ENCODE results near the gene SHROOM4.

DNA sequence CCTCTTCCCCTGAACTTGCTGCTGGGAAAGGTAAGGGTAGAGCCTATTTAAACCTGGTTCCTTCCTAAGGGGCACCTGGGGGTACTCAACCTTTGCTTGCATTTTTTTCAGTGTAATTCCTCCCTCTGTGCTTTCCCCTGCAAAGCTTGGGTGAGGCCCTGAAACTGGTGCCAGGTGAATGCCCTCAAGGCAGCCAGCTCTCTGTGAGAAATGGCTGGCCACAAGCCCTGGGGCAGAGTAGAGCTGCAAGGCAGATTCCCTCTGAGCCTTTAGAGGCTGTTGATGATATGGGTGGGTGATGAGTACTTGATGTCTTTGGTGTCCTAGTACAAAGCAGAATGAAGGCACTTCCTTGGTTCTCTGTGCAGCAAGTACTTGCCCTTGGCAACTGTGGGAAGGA lies 217.9 kb downstream of the SHROOM4 start:
- TF ChIP-seq, protein P1, sequence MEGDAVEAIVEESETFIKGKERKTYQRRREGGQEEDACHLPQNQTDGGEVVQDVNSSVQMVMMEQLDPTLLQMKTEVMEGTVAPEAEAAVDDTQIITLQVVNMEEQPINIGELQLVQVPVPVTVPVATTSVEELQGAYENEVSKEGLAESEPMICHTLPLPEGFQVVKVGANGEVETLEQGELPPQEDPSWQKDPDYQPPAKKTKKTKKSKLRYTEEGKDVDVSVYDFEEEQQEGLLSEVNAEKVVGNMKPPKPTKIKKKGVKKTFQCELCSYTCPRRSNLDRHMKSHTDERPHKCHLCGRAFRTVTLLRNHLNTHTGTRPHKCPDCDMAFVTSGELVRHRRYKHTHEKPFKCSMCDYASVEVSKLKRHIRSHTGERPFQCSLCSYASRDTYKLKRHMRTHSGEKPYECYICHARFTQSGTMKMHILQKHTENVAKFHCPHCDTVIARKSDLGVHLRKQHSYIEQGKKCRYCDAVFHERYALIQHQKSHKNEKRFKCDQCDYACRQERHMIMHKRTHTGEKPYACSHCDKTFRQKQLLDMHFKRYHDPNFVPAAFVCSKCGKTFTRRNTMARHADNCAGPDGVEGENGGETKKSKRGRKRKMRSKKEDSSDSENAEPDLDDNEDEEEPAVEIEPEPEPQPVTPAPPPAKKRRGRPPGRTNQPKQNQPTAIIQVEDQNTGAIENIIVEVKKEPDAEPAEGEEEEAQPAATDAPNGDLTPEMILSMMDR (IDR thresholded peaks at IDR 0.05) = no peak
- TF ChIP-seq POLR2AphosphoS5 (IDR thresholded peaks at IDR 0.05; ENCODE audit: low read depth, low read length) = no peak
- TF ChIP-seq, protein P2, sequence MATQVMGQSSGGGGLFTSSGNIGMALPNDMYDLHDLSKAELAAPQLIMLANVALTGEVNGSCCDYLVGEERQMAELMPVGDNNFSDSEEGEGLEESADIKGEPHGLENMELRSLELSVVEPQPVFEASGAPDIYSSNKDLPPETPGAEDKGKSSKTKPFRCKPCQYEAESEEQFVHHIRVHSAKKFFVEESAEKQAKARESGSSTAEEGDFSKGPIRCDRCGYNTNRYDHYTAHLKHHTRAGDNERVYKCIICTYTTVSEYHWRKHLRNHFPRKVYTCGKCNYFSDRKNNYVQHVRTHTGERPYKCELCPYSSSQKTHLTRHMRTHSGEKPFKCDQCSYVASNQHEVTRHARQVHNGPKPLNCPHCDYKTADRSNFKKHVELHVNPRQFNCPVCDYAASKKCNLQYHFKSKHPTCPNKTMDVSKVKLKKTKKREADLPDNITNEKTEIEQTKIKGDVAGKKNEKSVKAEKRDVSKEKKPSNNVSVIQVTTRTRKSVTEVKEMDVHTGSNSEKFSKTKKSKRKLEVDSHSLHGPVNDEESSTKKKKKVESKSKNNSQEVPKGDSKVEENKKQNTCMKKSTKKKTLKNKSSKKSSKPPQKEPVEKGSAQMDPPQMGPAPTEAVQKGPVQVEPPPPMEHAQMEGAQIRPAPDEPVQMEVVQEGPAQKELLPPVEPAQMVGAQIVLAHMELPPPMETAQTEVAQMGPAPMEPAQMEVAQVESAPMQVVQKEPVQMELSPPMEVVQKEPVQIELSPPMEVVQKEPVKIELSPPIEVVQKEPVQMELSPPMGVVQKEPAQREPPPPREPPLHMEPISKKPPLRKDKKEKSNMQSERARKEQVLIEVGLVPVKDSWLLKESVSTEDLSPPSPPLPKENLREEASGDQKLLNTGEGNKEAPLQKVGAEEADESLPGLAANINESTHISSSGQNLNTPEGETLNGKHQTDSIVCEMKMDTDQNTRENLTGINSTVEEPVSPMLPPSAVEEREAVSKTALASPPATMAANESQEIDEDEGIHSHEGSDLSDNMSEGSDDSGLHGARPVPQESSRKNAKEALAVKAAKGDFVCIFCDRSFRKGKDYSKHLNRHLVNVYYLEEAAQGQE (IDR thresholded peaks at IDR 0.05; ENCODE audit: insufficient read depth in 1 of 2, low read depth in 2 of 2, low read length in 1 of 2) = no peak
- TF ChIP-seq SIN3A (IDR thresholded peaks at IDR 0.05; ENCODE audit: borderline replicate concordance, insufficient read depth, low read depth, low read length) = no peak
- no peak for TF ChIP-seq TCF7L2 (IDR thresholded peaks at IDR 0.05; ENCODE audit: low read depth, low read length)

Measured in Panc1 (cell line).